HL-60 (cell line): ENCODE results near the gene DPF3.

Experiments
- CTCF ChIP-seq: IDR thresholded peaks from one replicate; pipeline ENCODE4 v1.5.1; 2011; ENCODE audit warnings: low read length, control low read depth, inconsistent platforms; ENCODE audit not compliant: insufficient read depth
- GABPA ChIP-seq: IDR thresholded peaks from 2 replicates; pipeline ENCODE4 v1.6.1; 2012; ENCODE audit warnings: low read depth

GRCh38 chr14:72613231-72613974, 280.5 kb downstream of the DPF3 start:
- TF ChIP-seq CTCF: no peak
- TF ChIP-seq GABPA: no peak
